GM13977 (cell line): Measurements from ENCODE around the gene TXNDC2.

Experiments
- DNase-seq: peaks from one replicate; pipeline ENCODE4 v3.0.0; 2012; ENCODE audit warnings: low spot score
- in situ Hi-C: fragments of 300-500 bp; cut with MboI; formaldehyde crosslinking; loops from one replicate; pipeline ENCODE4 v1.12.0; 2022; ENCODE audit warnings: low sequenced_read_pairs, low pct_unique_long_range_greater_than_20kb, mixed read lengths, inconsistent platforms; ENCODE audit not compliant: unreplicated experiment
- TF ChIP-seq, protein P1 (sequence below): IDR thresholded peaks from 2 replicates; pipeline ENCODE4 v1.5.1; 2012; ENCODE audit warnings: mild to moderate bottlenecking, control low read depth; ENCODE audit not compliant: insufficient read depth; ENCODE audit errors: extremely low read depth, missing control alignments

The TXNDC2 gene

DNA sequence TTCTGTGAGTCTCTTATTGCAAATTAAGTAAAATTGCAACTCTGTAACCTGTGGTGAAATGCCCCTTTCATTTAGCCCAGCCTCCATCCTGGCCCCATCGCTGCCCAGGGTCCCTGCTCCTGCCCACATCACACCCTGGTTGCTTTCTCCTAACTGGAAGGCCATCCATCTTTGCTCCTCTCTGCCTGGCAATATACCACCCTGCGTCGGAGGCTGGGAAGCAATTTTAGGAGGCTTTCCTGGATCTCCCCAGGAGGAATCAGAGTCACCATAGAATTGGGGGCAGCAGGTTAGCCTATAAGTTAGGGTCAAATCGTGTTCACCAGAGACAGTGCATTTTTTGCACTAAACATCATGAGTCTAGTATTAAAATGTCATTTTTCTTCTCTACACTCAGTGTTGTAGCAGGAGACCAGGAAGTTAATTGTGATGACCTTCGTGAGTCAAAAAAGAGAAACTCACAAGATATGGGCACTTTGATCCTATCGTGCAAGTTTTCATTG lies 14.5 kb upstream of the TXNDC2 start:
- in situ Hi-C loops = no loop called here
- DNase-seq = no peak
- TF ChIP-seq, protein P1, sequence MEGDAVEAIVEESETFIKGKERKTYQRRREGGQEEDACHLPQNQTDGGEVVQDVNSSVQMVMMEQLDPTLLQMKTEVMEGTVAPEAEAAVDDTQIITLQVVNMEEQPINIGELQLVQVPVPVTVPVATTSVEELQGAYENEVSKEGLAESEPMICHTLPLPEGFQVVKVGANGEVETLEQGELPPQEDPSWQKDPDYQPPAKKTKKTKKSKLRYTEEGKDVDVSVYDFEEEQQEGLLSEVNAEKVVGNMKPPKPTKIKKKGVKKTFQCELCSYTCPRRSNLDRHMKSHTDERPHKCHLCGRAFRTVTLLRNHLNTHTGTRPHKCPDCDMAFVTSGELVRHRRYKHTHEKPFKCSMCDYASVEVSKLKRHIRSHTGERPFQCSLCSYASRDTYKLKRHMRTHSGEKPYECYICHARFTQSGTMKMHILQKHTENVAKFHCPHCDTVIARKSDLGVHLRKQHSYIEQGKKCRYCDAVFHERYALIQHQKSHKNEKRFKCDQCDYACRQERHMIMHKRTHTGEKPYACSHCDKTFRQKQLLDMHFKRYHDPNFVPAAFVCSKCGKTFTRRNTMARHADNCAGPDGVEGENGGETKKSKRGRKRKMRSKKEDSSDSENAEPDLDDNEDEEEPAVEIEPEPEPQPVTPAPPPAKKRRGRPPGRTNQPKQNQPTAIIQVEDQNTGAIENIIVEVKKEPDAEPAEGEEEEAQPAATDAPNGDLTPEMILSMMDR = no peak

DNA sequence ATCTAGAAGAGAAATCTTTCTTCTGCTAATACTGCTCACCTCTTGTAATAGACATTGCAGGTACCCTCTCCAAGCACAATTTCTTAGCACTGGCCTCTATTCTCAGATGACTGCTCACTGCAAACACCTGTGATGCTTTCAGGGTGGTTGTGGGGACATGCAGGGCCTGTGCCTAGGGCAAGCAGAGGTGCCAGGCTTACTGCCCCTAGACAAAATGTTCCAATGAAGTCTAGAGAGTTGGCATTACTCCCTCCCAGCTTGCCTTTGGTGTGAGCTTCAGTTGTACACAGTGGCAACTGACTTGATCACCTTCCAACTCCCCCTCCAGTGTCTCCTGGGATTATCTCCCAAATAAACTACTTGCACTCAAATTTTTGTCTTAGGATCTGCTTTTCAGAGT lies 12.9 kb upstream of the TXNDC2 start:
- TF ChIP-seq, protein P1 = no peak
- in situ Hi-C loops = no loop called here
- DNase-seq = no peak

DNA sequence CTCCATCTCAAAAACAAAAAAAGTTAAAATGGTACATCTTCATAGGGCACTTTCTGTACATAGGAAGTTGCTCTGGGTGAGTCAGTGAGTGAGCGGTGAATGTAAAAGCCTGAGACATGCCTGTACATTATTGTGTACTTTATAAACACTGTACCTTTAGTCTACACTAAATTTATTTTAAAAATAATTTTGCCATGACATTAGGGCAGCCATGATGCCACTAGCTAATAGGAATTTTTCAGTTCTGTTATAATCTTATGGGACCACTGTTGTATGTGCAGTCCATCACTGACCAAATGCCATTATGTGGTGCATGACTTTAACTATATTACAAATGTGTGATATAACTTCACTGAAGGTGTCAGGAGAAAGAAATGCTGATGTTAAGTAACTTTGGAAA lies 11.0 kb upstream of the TXNDC2 start:
- in situ Hi-C loops = no loop called here
- TF ChIP-seq, protein P1 = no peak
- no peak for DNase-seq

DNA sequence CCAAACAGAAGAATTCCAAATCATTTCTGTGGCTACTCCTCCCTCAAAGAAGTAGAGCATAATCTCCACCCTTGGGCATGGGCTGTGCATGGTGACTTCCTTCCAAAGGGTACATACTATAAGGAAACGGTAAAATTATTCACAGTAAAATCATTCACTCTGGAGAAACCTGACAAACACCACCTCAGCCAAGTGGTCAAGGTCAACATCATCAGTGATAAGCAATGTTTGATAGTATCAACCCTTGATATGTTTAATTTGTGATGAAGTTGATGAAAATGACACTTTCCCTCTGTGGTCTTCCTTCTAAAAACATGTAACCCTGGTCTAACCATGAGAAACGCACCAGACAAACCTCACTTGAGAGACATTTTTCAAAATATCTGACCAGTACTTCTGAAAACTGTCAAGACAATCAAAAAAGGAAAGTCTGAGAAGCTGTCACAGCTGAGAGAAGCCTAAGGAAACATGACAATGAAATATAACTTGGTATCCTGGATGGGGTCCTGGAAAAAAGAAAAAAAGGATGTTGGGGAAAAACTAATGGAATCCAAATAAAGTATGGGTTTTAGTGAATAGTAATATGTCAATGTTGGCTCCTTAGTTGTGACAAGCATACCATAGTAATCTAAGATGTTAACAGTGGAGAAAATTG lies 9.4 kb upstream of the TXNDC2 start:
- TF ChIP-seq, protein P1 = no peak
- DNase-seq = no peak
- in situ Hi-C loops = no loop called here

DNA sequence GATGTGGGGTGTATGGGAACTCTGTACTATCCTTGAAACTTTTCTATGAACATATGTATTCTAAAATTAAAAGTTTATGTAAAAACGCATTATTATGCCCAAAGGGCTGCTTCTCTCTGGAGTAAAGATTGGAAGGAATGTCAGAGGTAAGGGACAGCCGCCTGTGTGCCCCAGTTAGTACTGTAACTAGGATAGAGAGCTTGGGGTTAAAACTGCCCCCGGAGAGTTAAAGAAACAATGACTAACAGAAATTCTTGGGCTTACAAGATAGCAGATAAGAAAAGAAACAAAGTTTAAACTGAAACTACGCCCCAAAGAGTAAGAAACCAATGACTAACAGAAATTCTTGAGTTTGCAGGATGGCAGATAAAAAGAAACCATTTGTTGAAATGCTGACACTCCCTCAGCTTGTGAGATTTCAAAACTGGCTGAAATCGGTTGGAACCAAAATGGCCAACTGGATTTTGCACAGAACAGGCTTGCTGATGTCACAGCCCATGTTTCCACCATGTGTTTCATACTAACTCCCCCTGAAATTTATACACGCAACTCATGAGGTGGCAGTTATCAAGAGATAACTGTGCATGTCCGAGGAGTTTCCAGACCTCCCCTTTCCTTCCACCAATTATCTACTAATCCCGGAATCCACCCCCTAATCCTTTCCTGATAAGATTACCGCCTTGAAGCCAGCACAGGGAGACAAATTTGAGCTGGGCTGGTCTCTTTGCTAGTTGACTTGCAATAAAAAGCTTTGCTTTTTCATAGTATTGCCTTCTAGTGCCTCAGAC lies 8.7 kb upstream of the TXNDC2 start:
- DNase-seq = no peak
- TF ChIP-seq, protein P1 = no peak

DNA sequence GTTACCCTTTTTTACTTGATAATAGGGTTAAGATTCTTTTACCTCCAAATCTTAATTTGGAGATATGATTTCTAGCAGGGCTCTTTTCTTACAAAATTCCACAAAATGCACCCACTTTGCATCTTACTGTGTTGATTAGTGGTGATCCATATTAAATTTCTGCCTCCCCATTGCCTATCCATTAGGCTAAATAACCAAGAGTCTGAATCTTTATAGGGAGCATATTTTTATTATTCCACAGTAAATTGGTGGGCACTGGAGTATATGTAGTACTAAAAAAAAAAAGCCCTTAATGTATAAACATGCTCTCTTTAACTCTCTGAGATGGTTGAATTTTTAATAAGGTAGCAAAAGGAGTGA lies 8.1 kb upstream of the TXNDC2 start:
- in situ Hi-C loops = no loop called here

More for the DNA sequence above, 8.7 kb upstream of the TXNDC2 start:
- in situ Hi-C loops = no loop called here

More for the DNA sequence above, 8.1 kb upstream of the TXNDC2 start:
- TF ChIP-seq, protein P1 = no peak
- DNase-seq = no peak
